Stimulated activated naive CD4-positive, alpha-beta T cell treated with Interleukin-2 at 50 U/mL for 16 hours (primary cell): Measurements from ENCODE around the gene CCL23.

ENCODE experiments used
- DNase-seq: peaks from one replicate; lab custom pipeline; 2025; lab: John Stamatoyannopoulos, UW

Gene CCL23

DNA sequence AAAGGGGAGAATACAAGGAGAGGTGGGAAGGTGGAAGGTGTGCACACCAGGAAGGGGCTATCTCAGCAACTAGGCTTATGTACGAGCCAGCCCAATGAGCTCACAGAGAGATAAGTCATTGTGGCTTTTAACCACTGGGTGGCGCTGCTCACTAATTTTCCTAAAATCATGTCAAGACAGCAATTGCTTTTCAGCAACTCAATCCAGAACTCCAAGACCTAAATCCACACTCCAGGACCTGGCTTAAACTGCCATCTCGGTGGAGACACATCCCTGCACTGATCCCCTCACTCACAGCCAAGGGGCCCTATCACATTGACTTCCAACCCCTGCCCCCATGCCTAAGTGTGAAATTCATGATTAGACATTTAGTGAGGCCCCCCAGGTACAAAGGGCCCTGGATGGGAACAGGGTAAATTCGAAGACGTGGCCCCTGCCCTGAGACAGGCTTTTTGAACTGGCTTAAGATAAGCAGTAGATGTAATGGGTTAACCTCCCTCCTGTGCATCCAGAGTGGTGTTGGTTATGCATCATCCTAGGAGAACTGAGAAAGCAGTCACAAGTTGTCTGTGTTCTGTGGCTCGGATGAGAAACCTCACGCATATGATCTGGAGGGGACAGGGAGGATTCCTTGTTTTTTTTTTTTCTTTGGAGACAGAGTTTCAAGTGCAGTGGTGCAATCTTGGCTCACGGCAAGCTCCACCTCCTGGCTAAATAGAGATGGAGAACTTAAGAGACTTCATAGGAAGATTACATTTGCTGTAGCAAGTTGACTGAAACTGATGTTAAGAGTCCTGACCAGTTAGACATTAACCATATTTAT lies 48.0 kb downstream of the CCL23 start:
- DNase-seq, result peak; percentile 57

DNA sequence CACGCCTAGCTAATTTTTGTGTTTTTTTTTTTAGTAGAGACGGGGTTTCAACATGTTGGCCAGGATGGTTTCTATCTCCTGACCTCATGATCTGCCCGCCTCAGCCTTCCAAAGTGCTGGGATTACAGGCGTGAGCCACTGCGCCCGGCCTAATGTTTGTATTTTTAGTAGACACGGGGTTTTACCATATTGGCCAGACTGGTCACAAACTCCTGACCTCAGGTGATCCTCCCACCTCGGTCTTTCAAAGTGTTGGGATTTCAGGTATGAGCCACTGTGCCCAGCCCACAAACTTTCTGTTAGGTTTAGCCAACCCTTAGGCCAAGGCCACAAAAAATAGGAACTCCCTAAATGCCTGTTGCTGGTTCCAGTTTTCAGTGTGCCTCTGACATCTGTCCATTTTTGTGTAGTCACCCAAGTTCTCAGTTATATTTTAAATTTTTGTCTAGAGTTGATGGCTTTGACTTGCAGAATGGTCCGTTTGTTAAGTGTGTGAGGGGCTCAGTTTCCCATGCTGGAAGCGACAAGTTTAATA lies 49.2 kb downstream of the CCL23 start:
- DNase-seq, result no peak

DNA sequence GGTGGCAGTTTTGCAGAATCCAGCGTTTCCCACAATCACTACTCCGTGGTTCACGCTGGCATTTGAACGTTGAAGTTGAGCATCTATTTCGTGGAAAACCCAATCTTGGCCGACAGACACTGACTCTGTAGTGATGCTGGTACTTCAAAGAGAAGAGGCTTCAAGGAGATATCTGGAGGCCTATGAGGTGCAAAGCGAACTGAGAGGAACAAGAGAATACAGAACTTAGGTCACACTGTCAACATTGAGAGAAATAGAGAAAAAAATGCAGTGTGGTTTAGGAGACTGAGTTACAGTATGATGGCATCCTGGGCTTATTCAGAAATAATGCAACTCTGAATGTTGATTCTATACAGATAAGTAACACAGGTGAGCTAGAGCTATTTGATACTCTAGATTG lies 52.5 kb downstream of the CCL23 start:
- no peak for DNase-seq

DNA sequence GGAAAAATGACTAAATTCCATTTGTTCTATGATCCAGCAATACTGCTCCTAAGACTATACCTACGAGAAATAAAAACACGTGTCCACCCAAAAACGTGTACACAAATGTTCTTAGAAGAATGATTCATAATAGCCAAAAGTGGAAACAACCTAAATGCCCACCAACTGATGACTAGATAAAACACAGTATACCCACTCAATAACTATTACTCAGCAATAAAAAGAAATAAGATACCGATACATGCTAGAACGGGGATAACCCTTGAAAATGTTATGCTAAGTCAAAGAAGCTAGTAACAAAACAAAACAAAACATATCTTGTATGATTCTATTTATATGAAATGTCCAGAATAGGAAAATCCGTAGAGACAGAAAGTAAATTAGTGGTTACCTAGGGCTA lies 54.1 kb downstream of the CCL23 start:
- DNase-seq, result no peak
